Measurements from ENCODE around the gene BRD2.

GRCh38 chr6:33023536-33023935 lies 55.1 kb downstream of the BRD2 start:
- TF ChIP-seq CTCF (IDR thresholded peaks at IDR 0.05 in 4 of 5, conservative IDR thresholded peaks at IDR 0.05 in 1 of 5) (no peak), POLR2A (IDR thresholded peaks at IDR 0.05) (no peak)
